ENCODE results near the gene ARHGAP15. TPM values are rescaled to one million over a fixed set of nuclear protein-coding genes. Genes with fewer than 3 reads are reported as not detected.

ARHGAP15 gene
- total RNA-seq, 1 donor from 2014 or later: not detected

DNA sequence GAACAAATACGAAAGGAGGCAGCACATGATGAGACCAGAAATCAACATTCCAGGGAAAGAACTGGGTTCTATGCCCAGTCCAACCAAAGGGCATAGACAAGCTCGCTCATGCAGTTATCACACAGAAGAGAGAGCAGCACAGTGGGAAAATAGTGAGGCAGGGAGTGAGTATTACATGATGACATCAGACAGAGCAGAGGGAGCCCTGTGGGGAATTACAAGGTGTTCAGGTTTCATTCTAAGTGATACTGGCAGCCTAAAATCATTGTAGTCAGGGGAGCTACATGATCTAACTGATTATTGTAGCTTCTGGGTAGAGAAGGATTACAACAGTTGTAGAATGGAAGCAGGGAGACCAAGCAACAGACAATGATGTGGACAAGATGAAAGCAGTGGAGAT is 658.5 kb downstream of the ARHGAP15 start:
- H3K27ac ChIP-seq (ENCODE audit: low read depth, low read length): no peak overlapping the region
- H3K4me3 ChIP-seq (ENCODE audit: insufficient read depth, low read depth, low read length): no peak overlapping the region
- H3K4me2 ChIP-seq (ENCODE audit: low read length): no peak overlapping the region
- H3K4me1 ChIP-seq (ENCODE audit: insufficient read depth, low read length): no peaks in the 10 kb centered on the region
- no peaks in the 10 kb centered on the region for H3K4me1 Mint-ChIP-seq (ENCODE audit: low read depth, unreplicated experiment)
- H3K27me3 Mint-ChIP-seq (ENCODE audit: low read depth, unreplicated experiment): peaks cover 2% of the 10 kb centered on the region
- H3K9ac ChIP-seq (ENCODE audit: low read length): no peak overlapping the region
- no peak overlapping the region for H3K27ac Mint-ChIP-seq (ENCODE audit: unreplicated experiment)
- H2AFZ ChIP-seq (ENCODE audit: low read depth, low read length): no peak overlapping the region
- H3K36me3 Mint-ChIP-seq (ENCODE audit: low read depth, unreplicated experiment): peaks cover 3% of the 10 kb centered on the region
- no peaks in the 10 kb centered on the region for H3K9me3 ChIP-seq (ENCODE audit: insufficient read depth, low read depth, low read length)
- FAIRE-seq: no peak
- TF ChIP-seq, protein P1, sequence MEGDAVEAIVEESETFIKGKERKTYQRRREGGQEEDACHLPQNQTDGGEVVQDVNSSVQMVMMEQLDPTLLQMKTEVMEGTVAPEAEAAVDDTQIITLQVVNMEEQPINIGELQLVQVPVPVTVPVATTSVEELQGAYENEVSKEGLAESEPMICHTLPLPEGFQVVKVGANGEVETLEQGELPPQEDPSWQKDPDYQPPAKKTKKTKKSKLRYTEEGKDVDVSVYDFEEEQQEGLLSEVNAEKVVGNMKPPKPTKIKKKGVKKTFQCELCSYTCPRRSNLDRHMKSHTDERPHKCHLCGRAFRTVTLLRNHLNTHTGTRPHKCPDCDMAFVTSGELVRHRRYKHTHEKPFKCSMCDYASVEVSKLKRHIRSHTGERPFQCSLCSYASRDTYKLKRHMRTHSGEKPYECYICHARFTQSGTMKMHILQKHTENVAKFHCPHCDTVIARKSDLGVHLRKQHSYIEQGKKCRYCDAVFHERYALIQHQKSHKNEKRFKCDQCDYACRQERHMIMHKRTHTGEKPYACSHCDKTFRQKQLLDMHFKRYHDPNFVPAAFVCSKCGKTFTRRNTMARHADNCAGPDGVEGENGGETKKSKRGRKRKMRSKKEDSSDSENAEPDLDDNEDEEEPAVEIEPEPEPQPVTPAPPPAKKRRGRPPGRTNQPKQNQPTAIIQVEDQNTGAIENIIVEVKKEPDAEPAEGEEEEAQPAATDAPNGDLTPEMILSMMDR (IDR thresholded peaks at IDR 0.05; ENCODE audit: insufficient read depth, low read depth, low read length): no peak
- TF ChIP-seq EZH2 (IDR thresholded peaks at IDR 0.05; ENCODE audit: insufficient read depth, low read length): no peak
- H4K20me1 ChIP-seq (ENCODE audit: insufficient read depth, low read length): no peaks in the 10 kb centered on the region
- H3K79me2 ChIP-seq (ENCODE audit: insufficient read depth, low read length): no peaks in the 10 kb centered on the region
- peaks cover 4% of the 10 kb centered on the region for H3K9me3 Mint-ChIP-seq (ENCODE audit: unreplicated experiment)
- no peaks in the 10 kb centered on the region for H3K36me3 ChIP-seq (ENCODE audit: insufficient read depth, low read length)
- H3K27me3 ChIP-seq (ENCODE audit: insufficient read depth, low read length): no peaks in the 10 kb centered on the region
- no peak overlapping the region for H3K4me3 Mint-ChIP-seq (ENCODE audit: unreplicated experiment)
- no peak for DNase-seq (ENCODE audit: low read depth)

DNA sequence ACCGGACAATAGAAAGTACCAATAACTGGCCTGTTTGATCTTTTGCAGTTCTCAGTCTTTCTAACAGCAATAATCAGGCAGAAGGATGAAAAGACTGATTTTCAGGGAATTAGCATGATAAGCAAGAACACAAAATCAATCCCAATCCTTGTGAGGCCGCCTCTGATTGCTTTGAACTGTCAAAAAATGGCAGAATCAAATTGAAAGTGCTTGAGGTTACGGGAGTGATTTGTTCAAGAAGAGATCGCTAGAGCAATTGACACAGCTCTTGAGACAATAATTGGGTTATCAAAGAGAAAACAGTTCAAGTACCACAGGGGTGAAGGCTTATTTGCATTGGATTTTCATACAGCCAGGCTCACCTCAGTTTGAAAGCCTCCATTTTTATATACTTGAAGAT is 663.4 kb downstream of the ARHGAP15 start:
- Mint-ChIP-seq H3K4me1 (ENCODE audit: low read depth, unreplicated experiment) (no peaks in the 10 kb centered on the region), H3K4me3 (ENCODE audit: unreplicated experiment) (no peak overlapping the region), H3K27me3 (ENCODE audit: low read depth, unreplicated experiment) (peaks cover 2% of the 10 kb centered on the region), H3K27ac (ENCODE audit: unreplicated experiment) (no peak overlapping the region), H3K36me3 (ENCODE audit: low read depth, unreplicated experiment) (peaks cover 3% of the 10 kb centered on the region), H3K9me3 (ENCODE audit: unreplicated experiment) (peaks cover 4% of the 10 kb centered on the region)
- no peak for FAIRE-seq
- H3K36me3 ChIP-seq (ENCODE audit: insufficient read depth, low read length): no peaks in the 10 kb centered on the region
- no peaks in the 10 kb centered on the region for H4K20me1 ChIP-seq (ENCODE audit: insufficient read depth, low read length)
- H3K4me2 ChIP-seq (ENCODE audit: low read length): no peak overlapping the region
- no peaks in the 10 kb centered on the region for H3K4me1 ChIP-seq (ENCODE audit: insufficient read depth, low read length)
- no peak for DNase-seq (ENCODE audit: low read depth)
- TF ChIP-seq, protein P1 (IDR thresholded peaks at IDR 0.05; ENCODE audit: insufficient read depth, low read depth, low read length): no peak
- no peak for TF ChIP-seq EZH2 (IDR thresholded peaks at IDR 0.05; ENCODE audit: insufficient read depth, low read length)
- no peak overlapping the region for H3K9ac ChIP-seq (ENCODE audit: low read length)
- H3K27ac ChIP-seq (ENCODE audit: low read depth, low read length): no peak overlapping the region
- H3K4me3 ChIP-seq (ENCODE audit: insufficient read depth, low read depth, low read length): no peak overlapping the region
- no peak overlapping the region for H2AFZ ChIP-seq (ENCODE audit: low read depth, low read length)
- H3K79me2 ChIP-seq (ENCODE audit: insufficient read depth, low read length): no peaks in the 10 kb centered on the region
- no peaks in the 10 kb centered on the region for H3K27me3 ChIP-seq (ENCODE audit: insufficient read depth, low read length)
- no peaks in the 10 kb centered on the region for H3K9me3 ChIP-seq (ENCODE audit: insufficient read depth, low read depth, low read length)

DNA sequence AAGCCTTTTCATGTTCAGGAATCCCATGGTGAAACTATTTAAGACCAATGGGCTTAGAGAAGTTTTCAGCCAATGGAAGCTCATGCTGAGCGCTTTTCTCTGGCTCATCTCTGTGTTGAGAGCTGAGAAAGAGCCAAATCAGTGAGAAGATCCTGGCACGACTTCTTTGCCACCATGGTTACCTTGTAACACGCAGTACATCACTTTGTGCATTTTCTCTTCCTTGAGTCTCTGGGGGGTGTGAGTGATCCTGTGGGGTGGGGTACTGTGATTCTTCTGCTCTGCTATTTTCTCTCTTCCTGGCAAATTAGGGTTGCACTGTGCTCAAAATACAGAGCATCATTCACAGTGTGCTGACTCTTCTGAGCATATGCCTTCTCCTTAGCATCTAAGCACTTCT is 664.2 kb downstream of the ARHGAP15 start:
- TF ChIP-seq EZH2 (IDR thresholded peaks at IDR 0.05; ENCODE audit: insufficient read depth, low read length): no peak
- TF ChIP-seq, protein P1 (IDR thresholded peaks at IDR 0.05; ENCODE audit: insufficient read depth, low read depth, low read length): no peak
- no peak overlapping the region for H2AFZ ChIP-seq (ENCODE audit: low read depth, low read length)
- no peaks in the 10 kb centered on the region for H3K79me2 ChIP-seq (ENCODE audit: insufficient read depth, low read length)
- H3K27me3 Mint-ChIP-seq (ENCODE audit: low read depth, unreplicated experiment): peaks cover 2% of the 10 kb centered on the region
- H3K9me3 Mint-ChIP-seq (ENCODE audit: unreplicated experiment): peaks cover 4% of the 10 kb centered on the region
- FAIRE-seq: no peak
- H3K27ac ChIP-seq (ENCODE audit: low read depth, low read length): no peak overlapping the region
- H3K27ac Mint-ChIP-seq (ENCODE audit: unreplicated experiment): no peak overlapping the region
- H3K4me1 Mint-ChIP-seq (ENCODE audit: low read depth, unreplicated experiment): no peaks in the 10 kb centered on the region
- H4K20me1 ChIP-seq (ENCODE audit: insufficient read depth, low read length): no peaks in the 10 kb centered on the region
- no peaks in the 10 kb centered on the region for H3K9me3 ChIP-seq (ENCODE audit: insufficient read depth, low read depth, low read length)
- no peaks in the 10 kb centered on the region for H3K36me3 ChIP-seq (ENCODE audit: insufficient read depth, low read length)
- H3K4me1 ChIP-seq (ENCODE audit: insufficient read depth, low read length): no peaks in the 10 kb centered on the region
- no peaks in the 10 kb centered on the region for H3K27me3 ChIP-seq (ENCODE audit: insufficient read depth, low read length)
- H3K4me3 ChIP-seq (ENCODE audit: insufficient read depth, low read depth, low read length): no peak overlapping the region
- H3K4me2 ChIP-seq (ENCODE audit: low read length): no peak overlapping the region
- H3K36me3 Mint-ChIP-seq (ENCODE audit: low read depth, unreplicated experiment): peaks cover 3% of the 10 kb centered on the region
- no peak overlapping the region for H3K4me3 Mint-ChIP-seq (ENCODE audit: unreplicated experiment)
- no peak for DNase-seq (ENCODE audit: low read depth)
- H3K9ac ChIP-seq (ENCODE audit: low read length): no peak overlapping the region
